GM19468 (cell line): Measurements from ENCODE around the gene DUSP23.

Source experiments
- ATAC-seq: cut with Tn5 transposase; IDR thresholded peaks from one replicate; pipeline ENCODE4 v1.9.1; 2021; ENCODE audit warnings: mild to moderate bottlenecking, moderate library complexity, moderate number of reproducible peaks; ENCODE audit not compliant: unreplicated experiment; ENCODE audit errors: extremely low read depth

The DUSP23 gene

GRCh38 chr1:159781992-159782391, 1.2 kb downstream of the DUSP23 start:
- ATAC-seq, result no peak

GRCh38 chr1:159783724-159784123, 3.0 kb downstream of the DUSP23 start:
- ATAC-seq, result no peak

DNA sequence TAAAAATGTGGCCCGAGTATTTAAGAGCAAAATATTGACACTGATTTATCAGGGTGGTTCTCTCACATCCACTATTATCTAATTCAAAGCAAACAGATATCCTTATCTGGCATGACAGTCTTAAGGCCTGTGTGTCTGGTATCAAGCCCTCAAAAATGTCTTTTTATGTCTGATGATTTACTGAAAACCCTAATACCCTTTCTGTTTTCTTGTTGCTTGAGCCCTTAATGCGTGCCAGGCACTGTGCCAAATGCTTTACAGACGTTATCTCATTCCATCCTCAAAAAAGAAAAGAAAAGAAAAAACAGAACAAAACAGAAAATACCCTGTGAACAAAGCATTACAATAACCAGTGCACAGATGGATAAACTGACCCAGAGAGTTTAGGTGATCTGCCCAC, 5.7 kb downstream of the DUSP23 start:
- no peak for ATAC-seq

DNA sequence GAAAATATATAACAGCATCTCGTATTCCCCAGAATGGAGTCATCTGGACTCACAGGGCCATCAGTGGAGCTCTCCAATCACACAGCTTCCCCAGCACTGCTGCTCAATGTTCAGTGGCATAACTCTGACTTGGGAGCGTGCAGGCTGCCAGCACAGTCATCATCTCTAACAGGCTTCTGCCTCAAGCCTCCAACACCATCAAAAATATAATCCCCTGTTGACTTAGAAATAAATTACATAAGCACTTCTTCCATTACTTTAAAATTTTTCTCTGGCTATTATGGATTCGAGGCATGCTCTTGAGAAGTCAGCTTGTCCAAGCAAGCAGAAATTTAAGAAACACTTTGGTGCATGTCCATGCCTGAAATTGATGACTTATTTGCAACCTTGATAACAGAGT, 6.2 kb downstream of the DUSP23 start:
- no peak for ATAC-seq

GRCh38 chr1:159790237-159790917, 9.6 kb downstream of the DUSP23 start:
- no peak for ATAC-seq

- no peak for ATAC-seq
Observed at GRCh38 chr1:159791031-159791430, 10.3 kb downstream of the DUSP23 start.

- no peak for ATAC-seq
Observed at GRCh38 chr1:159791461-159791860, 10.7 kb downstream of the DUSP23 start.

DNA sequence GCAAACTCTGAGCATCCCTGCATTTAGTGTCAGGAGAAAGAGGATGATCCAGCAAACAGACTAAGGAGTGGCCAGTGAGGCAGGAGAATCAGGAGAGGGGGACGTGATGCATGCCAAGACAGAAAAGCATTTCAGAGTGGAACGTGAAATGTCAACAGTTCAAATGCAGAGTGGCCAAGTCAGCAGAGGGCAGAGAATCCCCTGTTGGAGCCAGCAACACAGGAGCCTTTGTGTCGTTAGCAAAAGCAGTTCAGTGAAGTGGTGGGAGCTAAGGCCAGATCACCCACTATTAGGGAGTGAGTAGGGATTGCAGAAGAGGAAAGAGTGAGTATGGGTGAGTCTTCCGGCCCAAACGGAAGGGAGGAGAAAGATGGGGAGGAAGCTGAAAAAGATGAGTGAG, 14.8 kb downstream of the DUSP23 start:
- ATAC-seq, result no peak

- no peak for ATAC-seq
Observed at GRCh38 chr1:159798893-159799292, 18.1 kb downstream of the DUSP23 start.

DNA sequence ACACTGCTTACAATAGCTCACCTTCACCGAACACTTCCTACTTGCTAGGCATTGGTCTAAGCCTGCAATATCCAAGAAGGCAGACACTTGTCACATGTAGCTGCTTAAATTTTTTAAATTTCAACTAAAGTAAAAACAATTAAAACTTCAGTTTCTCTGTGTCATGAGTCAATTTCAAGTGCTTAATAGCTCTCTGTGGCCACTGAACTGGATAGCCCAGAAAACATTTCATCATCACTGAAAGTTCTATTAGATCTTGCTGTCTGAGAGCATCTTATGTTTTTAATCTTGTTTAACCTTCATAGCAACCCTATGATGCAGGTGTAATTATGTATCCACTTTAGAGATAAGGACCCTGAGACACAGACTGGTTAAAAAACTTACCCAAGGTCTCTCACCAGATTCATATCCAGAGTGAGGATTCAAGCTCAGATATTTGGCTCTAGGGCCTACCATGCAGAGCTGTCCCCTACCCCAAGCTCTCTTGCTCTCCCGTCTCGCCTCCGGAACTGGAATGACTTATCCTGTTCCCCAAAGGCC, 18.8 kb downstream of the DUSP23 start:
- ATAC-seq, result no peak

GRCh38 chr1:159800177-159800930, 19.6 kb downstream of the DUSP23 start:
- no peak for ATAC-seq

GRCh38 chr1:159802111-159802510, 21.3 kb downstream of the DUSP23 start, which contains the start of gene FCRL6:
Gene FCRL6, plus strand, starts transcription at chr1:159802360. Its CDS starts 65 bp downstream, at chr1:159802425.
- no peak for ATAC-seq

- ATAC-seq, result no peak
Observed at GRCh38 chr1:159803956-159804689, 23.4 kb downstream of the DUSP23 start.

- no peak for ATAC-seq
Observed at GRCh38 chr1:159804924-159805323, 24.2 kb downstream of the DUSP23 start.

DNA sequence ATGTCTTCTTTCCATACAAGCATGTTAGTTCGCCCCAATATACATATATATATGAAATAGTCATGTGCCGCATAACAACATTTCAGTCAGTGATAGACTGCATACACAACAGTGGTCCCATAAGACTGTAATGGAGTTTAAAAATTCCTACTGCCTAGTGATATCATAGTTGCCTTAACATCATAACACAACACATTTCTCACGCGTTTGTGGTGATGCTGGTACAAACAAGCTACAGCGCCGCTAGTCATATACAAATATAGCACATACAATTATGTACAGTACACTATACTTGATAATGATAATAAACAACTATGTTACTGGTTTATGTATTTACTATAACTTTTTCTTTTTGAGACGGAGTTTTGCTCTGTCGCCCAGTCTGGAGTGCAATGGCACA, 35.2 kb downstream of the DUSP23 start:
- no peak for ATAC-seq

DNA sequence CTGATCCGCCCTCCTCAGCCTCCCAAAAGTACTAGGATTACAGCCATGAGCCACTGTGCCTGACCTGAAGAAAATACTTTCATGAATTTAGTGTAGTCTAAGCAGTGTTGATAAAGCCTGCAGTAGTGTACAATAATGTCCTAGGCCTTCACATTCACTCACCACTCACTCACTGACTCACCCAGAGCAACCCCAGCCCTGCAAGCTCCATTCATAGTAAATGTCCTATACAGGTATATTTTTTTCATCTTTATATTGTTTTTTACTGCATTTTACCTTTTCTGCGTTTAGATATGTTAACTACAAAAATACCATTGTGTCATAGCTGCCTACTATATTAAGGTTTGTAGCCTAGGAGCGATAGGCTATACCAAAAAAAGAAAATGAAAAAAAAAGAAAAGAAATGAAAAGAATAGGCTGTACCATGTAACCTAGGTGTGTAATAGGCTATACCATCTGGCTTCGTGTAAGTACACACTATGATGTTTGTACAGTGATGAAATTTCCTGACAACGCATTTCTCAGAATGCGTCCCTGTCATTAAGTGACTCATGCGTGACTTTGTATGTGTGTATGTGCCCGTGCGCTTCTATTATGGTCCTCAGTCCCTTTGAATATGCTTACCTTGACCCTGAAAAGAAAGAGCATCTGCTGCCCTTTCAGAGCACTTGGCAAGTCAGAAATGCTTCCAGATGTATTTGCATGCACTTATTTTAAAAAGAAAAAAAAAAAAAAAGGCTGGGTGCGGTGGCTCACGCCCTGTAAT, 36.7 kb downstream of the DUSP23 start:
- no peak for ATAC-seq

- no peak for ATAC-seq
Observed at GRCh38 chr1:159821171-159821867, 40.6 kb downstream of the DUSP23 start.

- no peak for ATAC-seq
Observed at GRCh38 chr1:159823406-159823805, 42.6 kb downstream of the DUSP23 start.

- no peak for ATAC-seq
Observed at GRCh38 chr1:159825564-159825963, 44.8 kb downstream of the DUSP23 start.
